Measurements from ENCODE around the gene MMP21. TPM values are rescaled to one million over a fixed set of nuclear protein-coding genes. Genes with fewer than 3 reads are reported as not detected.

MMP21 gene
- total RNA-seq, 1 experiment from 2014 or later: not detected

- no peak overlapping the region for H2AFZ ChIP-seq (ENCODE audit: low read length)
- no peak overlapping the region for H3K18ac ChIP-seq (ENCODE audit: insufficient read length, low read depth, low read length)
- no peaks in the 10 kb centered on the region for H3K79me1 ChIP-seq (ENCODE audit: insufficient read depth, low read depth, low read length, poor library complexity, severe bottlenecking)
- no peak overlapping the region for H3K23ac ChIP-seq (ENCODE audit: insufficient read length, low read depth, low read length)
- H3K4me2 ChIP-seq (ENCODE audit: insufficient read depth, insufficient read length, low read length): peak overlapping the region; percentile 92
- no CpG with 5 or more reads among the region's 15 CpGs for WGBS (ENCODE audit: extremely low coverage, insufficient read length, low lambda C conversion rate)
- no peak for DNase-seq
- no peaks in the 10 kb centered on the region for H4K20me1 ChIP-seq (ENCODE audit: control insufficient read depth, insufficient read depth, insufficient read length)
- H3K27me3 ChIP-seq (ENCODE audit: insufficient read depth, low read length): no peaks in the 10 kb centered on the region
- H3K79me2 ChIP-seq (ENCODE audit: insufficient read depth, low read length): peaks cover 6% of the 10 kb centered on the region; the same call in 1 of the 2 replicates
- Mint-ChIP-seq H3K9me3 (peaks cover 7 to 18% of the 10 kb centered on the region in 2 experiments), H3K27me3 (ENCODE audit: low read depth) (peaks cover 4% of the 10 kb centered on the region), H3K36me3 (ENCODE audit: insufficient read depth in 1 of 3, low read depth in 3 of 3) (peaks cover 19 to 45% (median 40%) of the 10 kb centered on the region in 3 experiments), H3K4me1 (peaks cover 7 to 10% of the 10 kb centered on the region in 2 experiments), H3K4me3 (peak overlapping the region; percentile 87 to 96), H3K27ac (peak overlapping the region in 2 of 3 experiments; percentile 86 to 93; a peak in 6 of 7 replicates)
- no peak overlapping the region for H2AK5ac ChIP-seq (ENCODE audit: insufficient read length, low read length)
- no peak overlapping the region for H3K4ac ChIP-seq (ENCODE audit: low read depth, low read length)
- H2BK12ac ChIP-seq (ENCODE audit: insufficient read length, low read depth, low read length): no peak overlapping the region
- peak overlapping the region; percentile 92 for H3K9ac ChIP-seq (ENCODE audit: extremely low read depth, insufficient read length, low read length)
- no peak overlapping the region for H3K27ac ChIP-seq (ENCODE audit: insufficient read length, low read depth, low read length)
- peaks cover 9% of the 10 kb centered on the region for H3K23me2 ChIP-seq (ENCODE audit: insufficient read length, low read depth, low read length, poor library complexity, severe bottlenecking)
- H3K56ac ChIP-seq (ENCODE audit: insufficient read length, low read depth, low read length): no peak overlapping the region
- no peak overlapping the region for H4K91ac ChIP-seq (ENCODE audit: insufficient read length, low read depth, low read length)
- H2BK120ac ChIP-seq (ENCODE audit: low read depth, low read length, poor library complexity, severe bottlenecking): no peak overlapping the region
- H2BK20ac ChIP-seq (ENCODE audit: low read depth, low read length, poor library complexity, severe bottlenecking): no peak overlapping the region
- H3K14ac ChIP-seq (ENCODE audit: insufficient read depth, low read length): no peak overlapping the region; the same call in 1 of the 2 replicates
- H2BK5ac ChIP-seq (ENCODE audit: insufficient read length, low read length): no peak overlapping the region
- H4K5ac ChIP-seq (ENCODE audit: insufficient read length, low read depth, low read length): no peak overlapping the region
- no peak overlapping the region for H2BK15ac ChIP-seq (ENCODE audit: low read depth, low read length)
- no peaks in the 10 kb centered on the region for H3K9me3 ChIP-seq (ENCODE audit: control insufficient read depth, low read depth, low read length)
- TF ChIP-seq CTCF (conservative IDR thresholded peaks at IDR 0.05): no peak
- no peaks in the 10 kb centered on the region for H3K4me1 ChIP-seq (ENCODE audit: insufficient read depth, low read length)
- H4K8ac ChIP-seq (replicated peaks; ENCODE audit: insufficient read length, low read depth, low read length): no peak overlapping the region
- no peak overlapping the region for H3T11ph ChIP-seq (ENCODE audit: low read length)
Observed at GRCh38 chr10:125720002-125720382, 55.6 kb downstream of the MMP21 start.

All from H9 (cell line).